NCI-H1092 treated with DMSO at 0.1 percent for 48 hours (cell line): Measurements from ENCODE around the gene GOLGA6L7.
"Not testable (repeated sequence)": the region's sequence is repeated elsewhere in the genome, so short reads cannot be mapped to it uniquely, and the experiment has no call there.

ENCODE experiments used
- DNase-seq: peaks from one replicate; lab custom pipeline; 2025; lab: John Stamatoyannopoulos, UW

Gene GOLGA6L7

GRCh38 chr15:28848521-28848920, at the start of gene GOLGA6L7:
Gene GOLGA6L7 (minus strand): TSS chr15:28848644. CDS start chr15:28848549, 95 bp downstream.
- not testable (repeated sequence) for DNase-seq

- no peak for DNase-seq
Measured at GRCh38 chr15:28897861-28898585, 49.6 kb upstream of the GOLGA6L7 start.

GRCh38 chr15:28896951-28897350, 48.5 kb upstream of the GOLGA6L7 start:
- DNase-seq: no peak

GRCh38 chr15:28895566-28895965, 47.1 kb upstream of the GOLGA6L7 start:
- DNase-seq: no peak

- no peak for DNase-seq
Measured at GRCh38 chr15:28895146-28895545, 46.7 kb upstream of the GOLGA6L7 start.

GRCh38 chr15:28894631-28895030, 46.2 kb upstream of the GOLGA6L7 start:
- DNase-seq: no peak

- DNase-seq: peak; percentile 49
Measured at GRCh38 chr15:28892789-28893610, 44.6 kb upstream of the GOLGA6L7 start.

- DNase-seq: no peak
Measured at GRCh38 chr15:28891588-28891987, 43.1 kb upstream of the GOLGA6L7 start.

- no peak for DNase-seq
Measured at GRCh38 chr15:28890711-28891495, 42.5 kb upstream of the GOLGA6L7 start.

GRCh38 chr15:28890291-28890690, 41.8 kb upstream of the GOLGA6L7 start:
- DNase-seq: not testable (repeated sequence)

GRCh38 chr15:28889871-28890270, 41.4 kb upstream of the GOLGA6L7 start:
- not testable (repeated sequence) for DNase-seq

GRCh38 chr15:28889346-28889745, 40.9 kb upstream of the GOLGA6L7 start:
- no peak for DNase-seq

GRCh38 chr15:28888900-28889299, 40.5 kb upstream of the GOLGA6L7 start:
- DNase-seq: peak; percentile 4

GRCh38 chr15:28888302-28888894, 40.0 kb upstream of the GOLGA6L7 start:
- DNase-seq: no peak

- no peak for DNase-seq
Measured at GRCh38 chr15:28887339-28888174, 39.1 kb upstream of the GOLGA6L7 start.

GRCh38 chr15:28886431-28887338, 38.2 kb upstream of the GOLGA6L7 start:
- peak; percentile 4 for DNase-seq

- peak; percentile 23 for DNase-seq
Measured at GRCh38 chr15:28885630-28886430, 37.4 kb upstream of the GOLGA6L7 start, which contains the start of gene APBA2. Gene APBA2 (plus strand): TSS chr15:28885974. CDS start chr15:29053885, 167,911 bp downstream.

GRCh38 chr15:28885128-28885629, 36.7 kb upstream of the GOLGA6L7 start:
- DNase-seq: no peak
